Measurements from ENCODE around the gene B3GALT6. TPM values are rescaled to one million over a fixed set of nuclear protein-coding genes. Genes with fewer than 3 reads are reported as not detected.
"Not testable (repeated sequence)": the region's sequence is repeated elsewhere in the genome, so short reads cannot be mapped to it uniquely, and the experiment has no call there.

B3GALT6 gene
- total RNA-seq, 1 donor from 2014 or later = 16.8 TPM

- no peak for DNase-seq (ENCODE audit: low read depth in 2 of 2)
Measured at GRCh38 chr1:1244192-1244811, 12.3 kb downstream of the B3GALT6 start.

DNA sequence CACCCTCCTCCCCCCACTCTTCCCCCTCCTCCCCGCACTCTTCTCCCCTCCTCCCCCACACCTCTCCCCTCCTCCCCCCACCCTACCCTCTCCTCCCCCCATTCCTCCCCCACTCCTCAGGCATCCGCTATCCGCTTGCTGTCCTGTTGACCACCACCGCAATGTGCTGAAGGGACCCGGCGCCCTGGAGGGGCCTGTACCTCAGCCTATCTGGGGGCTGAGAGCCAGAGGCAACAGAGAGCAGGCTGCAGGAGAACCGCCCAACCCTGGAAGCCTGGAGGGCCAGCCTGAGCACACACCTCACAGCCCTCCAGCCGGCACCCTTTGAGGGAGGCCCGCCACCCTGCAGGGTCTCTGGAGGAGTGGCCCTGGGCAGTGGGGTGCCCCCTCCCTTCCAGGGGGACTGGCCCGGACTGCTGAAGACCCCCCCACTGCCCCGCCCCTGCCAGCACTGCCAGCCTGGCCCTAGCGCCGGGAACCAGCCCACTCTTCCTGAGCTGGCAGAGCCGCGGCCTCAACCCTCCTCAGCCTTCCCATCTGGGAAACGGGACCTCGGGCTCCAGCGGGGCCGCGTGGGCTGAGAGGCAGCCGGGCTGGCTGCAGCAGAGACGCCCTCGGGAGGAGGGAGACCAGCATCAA is 13.3 kb downstream of the B3GALT6 start:
- DNase-seq (ENCODE audit: low read depth in 2 of 2) = no peak

DNA sequence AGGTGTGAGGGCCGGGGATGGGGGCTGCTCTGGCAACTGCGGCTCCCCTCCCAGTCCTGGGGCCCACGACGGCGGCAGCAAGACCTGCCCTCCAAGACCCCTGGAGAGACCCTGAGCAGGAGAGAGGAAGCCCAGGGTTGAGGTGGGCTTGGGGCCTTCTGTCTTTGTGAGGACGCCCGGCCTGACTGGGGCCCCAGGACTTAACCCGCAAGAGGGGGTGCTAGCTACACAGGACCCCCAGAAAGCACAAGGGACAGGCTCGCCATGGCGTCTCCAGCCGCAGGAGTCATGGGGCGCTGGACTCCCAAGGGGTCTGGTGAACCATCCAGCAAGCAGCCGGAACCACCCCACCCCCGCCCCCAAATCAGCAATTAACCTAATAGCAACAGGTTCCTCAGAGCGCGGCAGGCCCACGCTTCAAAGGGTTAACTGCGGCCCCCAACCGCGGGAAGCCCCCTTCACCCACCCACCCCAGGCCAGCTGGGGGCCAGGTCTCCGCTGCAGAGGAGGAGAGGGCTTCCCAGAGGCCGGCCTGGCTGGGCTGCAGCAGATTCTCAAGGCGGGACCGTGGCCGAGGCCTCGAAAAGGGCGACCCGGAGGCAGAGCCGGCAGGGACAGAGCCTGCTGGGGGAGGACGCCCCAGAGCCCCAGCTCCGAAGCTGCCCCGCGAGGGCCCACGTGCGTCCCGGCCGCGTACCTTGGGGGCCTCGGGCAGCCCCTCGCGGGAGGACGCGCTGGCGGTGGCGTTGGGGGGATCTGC is 14.0 kb downstream of the B3GALT6 start:
- no peak for DNase-seq (ENCODE audit: low read depth in 2 of 2)

- no peak for DNase-seq (ENCODE audit: low read depth in 2 of 2)
Measured at GRCh38 chr1:1246577-1247340, 14.7 kb downstream of the B3GALT6 start, which contains the start of gene C1QTNF12. C1QTNF12 (minus strand) TSS chr1:1246722; CDS start chr1:1246690, 32 bp downstream.

DNA sequence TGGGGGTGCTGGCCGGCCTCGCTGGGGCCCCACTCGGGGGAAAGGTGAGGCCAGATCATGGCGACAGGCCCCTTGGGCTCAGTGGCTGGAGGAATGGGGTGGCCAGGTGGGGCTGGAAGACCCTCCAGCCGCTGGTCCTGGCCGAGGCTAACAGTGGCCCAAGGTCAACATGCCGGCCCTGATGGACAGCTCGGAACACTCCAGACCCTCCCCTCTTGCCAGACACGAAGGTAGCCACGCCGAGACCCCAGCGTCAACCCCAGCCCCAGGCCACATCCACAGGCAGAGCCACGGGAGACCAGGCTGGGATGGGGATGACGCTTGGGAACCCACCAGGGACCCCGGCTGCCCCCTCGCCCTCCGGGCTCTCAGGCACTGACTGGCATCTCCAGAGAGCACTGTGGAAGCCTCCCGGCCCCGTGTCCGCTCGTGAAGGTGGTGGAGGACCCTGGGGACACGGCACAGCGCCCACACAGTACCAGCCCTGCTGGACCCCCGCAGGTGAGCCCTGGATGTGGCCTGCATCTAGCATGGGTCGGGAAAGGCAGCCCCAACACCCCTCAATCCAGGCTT is 15.4 kb downstream of the B3GALT6 start:
- DNase-seq (ENCODE audit: low read depth in 2 of 2) = no peak

- not testable (repeated sequence) for DNase-seq (ENCODE audit: low read depth in 2 of 2)
Measured at GRCh38 chr1:1248009-1248913, 16.2 kb downstream of the B3GALT6 start.

DNA sequence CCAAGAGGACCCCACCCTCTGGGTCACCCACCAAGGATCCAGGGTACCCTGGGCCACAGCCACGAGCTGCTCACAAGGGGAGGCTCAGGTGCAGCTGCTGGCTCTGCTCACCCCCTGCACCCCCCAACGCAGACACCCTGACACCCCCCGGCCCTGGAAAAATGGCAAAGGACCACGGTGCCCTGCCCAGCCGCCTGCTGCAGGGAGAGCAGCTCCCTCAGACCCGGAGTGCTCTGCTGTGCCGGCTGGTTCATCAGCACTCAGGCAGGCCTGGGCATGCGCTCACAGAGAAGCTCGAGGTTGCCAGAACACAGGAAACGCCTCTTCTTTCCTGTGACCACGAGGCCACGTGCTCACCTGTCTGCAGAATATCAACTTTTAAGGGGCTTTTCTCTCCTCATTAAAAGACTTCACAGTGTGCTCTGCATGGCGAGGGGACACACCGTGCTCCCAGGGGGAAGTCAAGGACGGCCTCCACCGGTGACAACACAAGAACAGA is 18.8 kb downstream of the B3GALT6 start:
- DNase-seq (ENCODE audit: low read depth in 2 of 2) = peak; percentile 43 to 46

GRCh38 chr1:1253314-1253713 is 21.3 kb downstream of the B3GALT6 start:
- no peak for DNase-seq (ENCODE audit: low read depth in 2 of 2)

DNA sequence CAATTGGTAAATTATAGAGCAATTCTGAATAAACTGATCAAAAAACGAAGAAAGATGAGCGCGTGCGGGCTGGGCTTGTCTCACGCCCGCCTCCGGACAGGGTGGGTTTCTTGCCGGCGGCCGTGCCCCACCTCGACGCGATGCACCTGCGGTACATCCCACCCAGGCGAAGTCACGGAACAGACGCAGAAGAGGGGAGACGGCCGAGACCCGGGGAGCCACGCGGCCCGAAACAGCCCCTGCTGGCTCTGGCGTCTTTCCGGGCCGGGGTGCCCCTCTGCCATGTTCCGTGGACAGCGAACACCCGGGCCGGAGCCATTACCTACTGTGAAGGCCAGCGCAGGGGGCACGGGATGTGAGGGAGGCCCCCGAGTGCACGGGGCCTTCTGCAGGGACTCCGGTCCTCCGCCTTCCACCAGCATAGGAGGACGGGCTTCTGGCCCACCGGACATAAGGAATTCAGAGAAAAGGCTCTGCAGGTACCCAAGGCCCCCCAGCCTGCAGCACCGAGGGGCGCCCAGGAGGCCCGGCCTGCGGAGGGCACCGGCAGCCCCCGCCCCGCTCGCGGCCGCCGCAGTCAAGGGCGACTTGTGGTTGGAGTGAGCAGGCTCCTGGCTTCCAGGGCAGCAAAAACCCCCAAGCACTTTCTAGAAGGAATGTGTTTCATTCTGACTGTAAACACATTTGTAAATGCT is 22.1 kb downstream of the B3GALT6 start:
- no peak for DNase-seq (ENCODE audit: low read depth in 2 of 2)

DNA sequence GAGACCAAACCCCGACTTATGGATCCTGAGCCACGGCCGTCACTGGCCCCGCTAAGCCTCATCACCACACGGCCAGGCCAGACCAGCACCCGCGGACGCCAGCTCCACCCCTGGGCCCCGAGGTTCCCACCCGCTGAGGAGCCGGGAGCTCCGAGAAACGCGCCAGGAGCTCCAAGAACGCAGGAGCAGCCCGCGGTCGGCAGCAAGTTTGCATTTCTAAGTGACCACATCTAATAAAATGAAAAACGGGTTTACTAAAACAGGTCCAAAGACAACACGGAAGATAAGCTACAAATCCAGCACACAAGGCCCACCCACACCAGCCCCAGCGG is 22.6 kb downstream of the B3GALT6 start:
- DNase-seq (ENCODE audit: low read depth in 2 of 2) = no peak

DNA sequence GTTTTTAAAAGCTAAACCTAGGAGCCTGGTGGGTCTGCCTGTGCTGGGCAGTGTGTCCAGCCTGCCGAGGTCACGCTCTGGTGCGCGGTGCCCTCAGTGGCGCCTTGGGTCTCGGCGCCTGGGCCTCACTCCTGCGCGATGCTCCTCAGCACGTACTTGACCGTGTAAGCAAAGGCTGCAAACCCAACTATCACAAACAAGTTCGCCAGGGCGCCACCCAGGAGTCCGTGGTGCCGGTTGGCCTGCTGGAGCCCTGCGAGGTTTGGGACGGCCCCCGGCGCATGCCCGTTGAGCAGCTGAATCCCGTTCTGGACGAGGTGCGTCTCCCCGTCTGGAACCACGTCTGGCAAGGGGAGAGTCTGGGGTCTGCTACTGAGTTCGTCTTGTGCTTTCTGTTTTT is 23.0 kb downstream of the B3GALT6 start:
- DNase-seq (ENCODE audit: low read depth in 2 of 2) = no peak

- no peak for DNase-seq (ENCODE audit: low read depth in 2 of 2)
Measured at GRCh38 chr1:1255611-1256010, 23.6 kb downstream of the B3GALT6 start.

DNA sequence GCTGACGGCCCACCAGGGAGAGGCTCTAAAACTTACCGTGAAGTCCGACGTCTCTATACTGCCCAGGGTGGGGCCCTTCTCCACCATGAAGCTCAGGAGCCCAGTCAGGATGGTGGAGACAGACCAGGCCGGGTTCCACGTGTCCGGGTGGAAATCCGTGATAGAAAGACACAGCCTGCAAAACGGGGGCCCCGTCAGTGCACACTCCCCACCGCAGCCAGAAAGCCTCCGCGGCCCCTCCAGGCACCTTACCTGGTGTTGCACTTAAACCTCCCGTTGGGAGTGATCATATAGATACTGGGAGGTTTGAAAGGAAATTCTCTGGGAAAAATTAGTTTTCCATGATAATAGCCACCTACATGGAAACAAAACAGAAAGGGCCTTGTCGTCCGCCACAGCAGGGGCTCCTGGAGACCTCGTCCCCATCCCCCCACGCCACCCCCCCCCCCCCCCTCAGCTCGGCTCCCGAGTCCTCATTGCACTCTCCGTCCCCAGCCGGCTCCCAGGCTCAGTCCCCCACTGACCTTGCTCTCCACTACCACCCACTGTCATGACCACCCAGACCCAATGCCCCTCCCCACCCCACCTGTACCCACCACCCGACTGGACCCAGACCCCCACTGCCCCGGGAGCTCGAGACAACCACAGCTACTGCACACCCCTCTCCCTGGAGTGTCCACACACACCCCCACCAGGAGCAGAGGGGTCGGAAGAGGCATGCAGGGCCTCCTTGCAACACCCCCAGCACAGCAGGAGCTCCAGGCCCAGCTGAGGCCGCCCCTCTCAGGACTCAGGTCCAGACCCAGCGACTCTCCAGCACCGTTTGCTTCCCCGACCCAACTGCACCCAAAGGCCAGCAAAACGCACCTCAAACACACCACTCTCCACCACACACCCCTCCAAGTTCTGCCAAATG is 25.2 kb downstream of the B3GALT6 start:
- DNase-seq (ENCODE audit: low read depth in 2 of 2) = no peak

GRCh38 chr1:1259119-1259488 is 27.1 kb downstream of the B3GALT6 start:
- DNase-seq (ENCODE audit: low read depth in 2 of 2) = no peak

GRCh38 chr1:1259540-1259939 is 27.5 kb downstream of the B3GALT6 start:
- no peak for DNase-seq (ENCODE audit: low read depth in 2 of 2)

- DNase-seq (ENCODE audit: low read depth in 2 of 2) = no peak
Measured at GRCh38 chr1:1259951-1260600, 28.0 kb downstream of the B3GALT6 start.

GRCh38 chr1:1260843-1261560 is 29.0 kb downstream of the B3GALT6 start:
- DNase-seq (ENCODE audit: low read depth in 2 of 2) = peak in 1 of 2 donors; percentile 47

DNA sequence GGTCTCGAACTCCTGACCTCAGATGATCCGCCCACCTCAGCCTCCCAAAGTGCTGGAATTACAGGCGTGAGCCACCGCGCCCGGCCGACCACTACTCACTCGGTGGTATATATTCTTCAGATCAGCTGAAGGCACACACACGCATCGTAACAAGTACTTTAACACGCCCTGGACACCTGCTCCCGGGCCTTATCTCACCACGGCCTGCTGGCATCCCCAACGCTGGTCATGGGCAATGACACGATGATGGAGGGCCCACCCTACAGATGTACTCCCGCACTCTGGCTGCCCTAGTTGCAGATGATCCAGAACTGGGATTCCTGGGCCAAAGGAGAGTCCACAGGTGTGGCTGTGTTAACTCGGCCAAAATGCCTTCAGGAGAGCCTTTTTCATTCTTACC is 30.0 kb downstream of the B3GALT6 start:
- no peak for DNase-seq (ENCODE audit: low read depth in 2 of 2)
